GM08714 (cell line): ENCODE measurements around the gene ARHGAP44.
A peak's percentile ranks its signal among the peaks of the same experiment; 100 is the strongest.

Source experiments
- H3K4me3 ChIP-seq: fragments of 200-500 bp; sonication (Bioruptor generic); 2 replicates; pipeline ENCODE4 v1.5.1; 2014; ENCODE audit warnings: mild to moderate bottlenecking, low read length, inconsistent platforms
- ZNF274 ChIP-seq: IDR thresholded peaks from 2 replicates; pipeline ENCODE4 v1.6.1; 2012; ENCODE audit warnings: mild to moderate bottlenecking, low read depth, low read length

Gene ARHGAP44, protein sequence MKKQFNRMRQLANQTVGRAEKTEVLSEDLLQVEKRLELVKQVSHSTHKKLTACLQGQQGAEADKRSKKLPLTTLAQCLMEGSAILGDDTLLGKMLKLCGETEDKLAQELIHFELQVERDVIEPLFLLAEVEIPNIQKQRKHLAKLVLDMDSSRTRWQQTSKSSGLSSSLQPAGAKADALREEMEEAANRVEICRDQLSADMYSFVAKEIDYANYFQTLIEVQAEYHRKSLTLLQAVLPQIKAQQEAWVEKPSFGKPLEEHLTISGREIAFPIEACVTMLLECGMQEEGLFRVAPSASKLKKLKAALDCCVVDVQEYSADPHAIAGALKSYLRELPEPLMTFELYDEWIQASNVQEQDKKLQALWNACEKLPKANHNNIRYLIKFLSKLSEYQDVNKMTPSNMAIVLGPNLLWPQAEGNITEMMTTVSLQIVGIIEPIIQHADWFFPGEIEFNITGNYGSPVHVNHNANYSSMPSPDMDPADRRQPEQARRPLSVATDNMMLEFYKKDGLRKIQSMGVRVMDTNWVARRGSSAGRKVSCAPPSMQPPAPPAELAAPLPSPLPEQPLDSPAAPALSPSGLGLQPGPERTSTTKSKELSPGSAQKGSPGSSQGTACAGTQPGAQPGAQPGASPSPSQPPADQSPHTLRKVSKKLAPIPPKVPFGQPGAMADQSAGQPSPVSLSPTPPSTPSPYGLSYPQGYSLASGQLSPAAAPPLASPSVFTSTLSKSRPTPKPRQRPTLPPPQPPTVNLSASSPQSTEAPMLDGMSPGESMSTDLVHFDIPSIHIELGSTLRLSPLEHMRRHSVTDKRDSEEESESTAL

DNA sequence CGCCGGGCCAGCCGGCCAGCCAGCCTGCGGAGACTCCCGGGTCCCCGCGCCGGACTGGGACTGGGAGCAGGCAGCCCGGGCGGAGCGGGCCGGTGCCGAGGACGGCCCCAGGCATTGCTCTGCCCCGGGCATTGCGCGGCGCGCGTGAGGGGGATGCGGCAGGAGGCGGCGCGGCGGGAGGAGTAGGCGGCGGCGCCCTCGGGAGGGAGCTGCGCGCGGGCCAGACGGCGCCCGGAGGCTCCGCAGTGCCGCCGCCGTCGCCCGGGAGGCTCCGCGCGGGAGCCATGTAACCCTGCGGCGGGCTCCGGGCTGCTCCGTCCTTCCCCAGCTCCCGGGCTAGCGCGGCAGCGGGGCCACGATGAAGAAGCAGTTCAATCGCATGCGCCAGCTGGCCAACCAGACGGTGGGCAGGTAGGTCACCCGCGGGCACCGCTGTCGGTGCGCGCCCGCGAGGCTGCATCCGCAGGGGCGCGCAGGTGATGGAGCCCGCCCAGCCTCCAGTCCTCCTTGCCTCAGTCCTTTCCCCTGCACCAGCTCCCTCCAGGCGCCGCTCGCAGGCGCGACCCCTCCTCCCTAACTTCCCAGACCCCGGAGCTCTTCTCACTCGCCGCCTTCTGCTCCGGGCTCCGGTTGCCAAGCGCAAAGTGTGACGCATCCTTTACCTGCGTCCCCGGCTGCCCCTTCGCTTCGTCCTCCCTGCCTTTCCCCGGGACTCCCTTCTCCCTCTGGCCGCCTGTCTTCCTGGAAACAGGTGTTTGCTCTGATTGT is at the start of gene ARHGAP44:
Gene ARHGAP44 (plus strand): TSS at position 18 of the 768 bp plus-strand sequence. CDS start 341 bp downstream, at position 359.
- peak within 1 kb of the TSS; percentile 68 for H3K4me3 ChIP-seq
- no peak for TF ChIP-seq ZNF274

DNA sequence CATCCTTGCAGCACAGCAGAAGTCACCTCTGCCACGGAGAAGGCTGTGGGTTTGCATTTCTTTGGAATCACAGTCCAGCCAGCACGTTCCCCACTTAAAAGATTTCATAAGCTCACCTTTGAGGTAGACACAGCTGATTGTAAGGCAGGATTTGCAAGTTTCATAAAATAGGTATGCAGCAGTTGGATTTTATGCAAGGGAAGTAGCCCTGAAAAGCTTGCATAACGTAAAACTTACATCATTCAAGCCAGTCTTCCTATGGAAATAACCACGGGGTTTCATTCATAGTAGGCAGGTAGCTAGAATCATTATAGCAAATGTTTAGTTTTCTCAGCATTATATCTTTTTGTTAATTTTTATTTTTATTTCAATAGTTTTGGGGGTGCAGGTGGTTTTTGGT is 49.8 kb upstream of the ARHGAP44 start:
- TF ChIP-seq ZNF274, result no peak
- no peak overlapping the region for H3K4me3 ChIP-seq

DNA sequence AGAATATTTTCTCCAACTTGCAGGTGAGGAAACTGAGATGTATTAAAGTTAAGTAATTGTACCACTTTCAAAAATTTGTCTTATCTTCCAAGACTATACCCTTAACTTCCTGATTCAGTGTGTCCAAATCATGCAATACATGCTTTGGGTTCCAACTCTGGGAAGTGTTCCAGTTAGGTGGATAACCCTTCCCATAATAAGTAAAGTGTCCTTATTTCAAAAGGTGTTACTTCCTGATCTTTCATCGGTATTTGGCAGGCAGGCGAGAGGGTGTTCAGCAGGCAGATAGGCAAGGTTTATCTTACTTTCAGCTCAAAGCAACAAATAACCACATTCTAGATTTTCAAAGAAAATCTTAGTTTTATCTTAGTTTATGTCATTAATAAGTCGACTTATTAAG is 46.3 kb upstream of the ARHGAP44 start:
- H3K4me3 ChIP-seq, result no peak overlapping the region
- no peak for TF ChIP-seq ZNF274

DNA sequence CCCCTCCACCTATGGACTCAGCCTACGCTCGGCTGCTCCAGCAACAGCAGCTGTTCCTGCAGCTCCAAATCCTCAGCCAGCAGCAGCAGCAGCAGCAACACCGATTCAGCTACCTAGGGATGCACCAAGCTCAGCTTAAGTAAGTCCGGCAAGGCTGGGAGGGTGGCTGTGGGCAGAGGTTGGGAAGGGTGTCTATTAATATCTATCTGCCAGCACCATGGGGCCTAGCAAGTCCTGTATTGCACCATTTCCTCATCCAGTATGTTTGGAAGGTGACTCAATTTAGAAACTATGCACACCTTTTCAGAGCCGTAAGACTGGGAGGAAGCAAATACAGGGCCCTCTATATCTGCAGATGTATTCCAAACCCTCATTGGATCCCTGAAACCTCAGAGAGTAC is 45.0 kb upstream of the ARHGAP44 start:
- no peak for TF ChIP-seq ZNF274
- H3K4me3 ChIP-seq, result no peak overlapping the region

DNA sequence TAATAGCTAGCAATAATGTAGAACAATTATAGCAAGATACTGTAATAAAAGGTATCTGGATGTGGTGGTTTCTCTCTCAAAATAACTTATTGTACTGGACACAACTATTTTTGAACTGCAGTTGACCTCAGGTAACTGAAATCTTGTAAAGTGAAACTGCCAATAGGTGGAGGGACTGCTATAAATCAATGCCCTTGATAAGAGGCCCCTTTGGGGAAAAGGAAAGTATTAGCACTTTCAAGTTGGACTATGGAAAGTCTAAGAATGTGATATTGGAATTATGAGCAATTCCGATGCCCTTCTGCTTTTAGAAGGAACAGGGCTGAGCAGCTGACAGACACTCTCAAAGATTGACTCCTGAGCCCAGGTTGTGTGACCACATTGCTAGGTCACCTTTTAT is 44.5 kb upstream of the ARHGAP44 start:
- H3K4me3 ChIP-seq, result no peak overlapping the region
- TF ChIP-seq ZNF274, result no peak

DNA sequence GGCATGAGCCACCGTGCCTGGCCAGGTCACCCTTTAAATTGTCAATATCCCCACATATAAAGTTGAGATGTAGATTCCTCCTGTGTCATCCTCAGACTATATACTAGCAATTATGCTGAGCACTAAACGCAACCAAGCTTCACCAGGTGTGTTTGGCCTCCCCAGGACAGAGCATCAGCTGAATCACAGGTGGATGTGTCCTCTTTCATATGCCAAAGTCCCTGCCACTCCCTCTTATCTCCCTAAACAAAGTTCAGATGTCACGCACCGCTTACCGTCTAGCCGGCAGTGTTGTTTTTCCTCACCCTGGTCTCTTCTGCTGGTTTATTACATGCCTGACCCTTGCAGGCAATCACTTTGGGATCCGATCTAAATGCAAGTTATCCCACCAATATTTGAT is 43.8 kb upstream of the ARHGAP44 start:
- no peak overlapping the region for H3K4me3 ChIP-seq
- no peak for TF ChIP-seq ZNF274

DNA sequence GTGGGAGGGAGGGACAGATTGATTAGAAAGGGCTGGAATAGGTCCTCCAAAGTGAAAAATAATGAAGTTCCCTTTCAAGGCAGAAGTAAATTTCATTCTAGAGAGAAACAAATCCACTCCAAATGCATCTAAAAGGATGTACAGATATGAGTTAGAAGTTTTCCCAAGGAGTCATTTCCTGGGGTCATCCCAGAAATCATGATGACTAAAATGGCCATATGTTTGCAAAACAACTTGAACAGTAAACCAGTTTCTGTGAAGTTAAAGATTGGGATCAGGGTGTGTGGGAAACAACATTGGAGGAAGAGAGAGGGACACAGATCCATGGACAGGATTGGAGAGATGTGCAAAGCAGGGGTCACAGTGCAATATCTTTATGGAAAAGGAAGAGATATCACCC is 32.5 kb upstream of the ARHGAP44 start:
- no peak for TF ChIP-seq ZNF274
- no peak overlapping the region for H3K4me3 ChIP-seq

DNA sequence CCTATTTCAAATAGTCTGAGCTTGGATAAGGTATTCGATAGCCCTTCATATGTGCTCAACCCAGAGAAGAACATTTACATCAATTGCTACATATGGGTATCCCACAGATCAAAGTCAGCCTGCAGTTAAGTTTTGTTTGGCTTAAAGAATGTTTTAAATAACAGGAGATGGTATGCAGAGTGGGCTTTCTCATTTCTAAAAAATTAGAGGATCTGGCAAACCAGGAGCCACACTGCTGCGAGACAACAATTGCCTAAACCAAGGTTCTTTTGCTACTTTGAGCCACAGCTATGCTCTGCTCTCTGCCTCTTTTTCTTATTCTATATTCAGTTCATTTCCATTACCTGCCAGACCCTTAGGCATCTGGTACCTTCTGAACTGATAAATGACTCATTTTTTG is 30.2 kb upstream of the ARHGAP44 start:
- TF ChIP-seq ZNF274, result no peak
- no peak overlapping the region for H3K4me3 ChIP-seq

DNA sequence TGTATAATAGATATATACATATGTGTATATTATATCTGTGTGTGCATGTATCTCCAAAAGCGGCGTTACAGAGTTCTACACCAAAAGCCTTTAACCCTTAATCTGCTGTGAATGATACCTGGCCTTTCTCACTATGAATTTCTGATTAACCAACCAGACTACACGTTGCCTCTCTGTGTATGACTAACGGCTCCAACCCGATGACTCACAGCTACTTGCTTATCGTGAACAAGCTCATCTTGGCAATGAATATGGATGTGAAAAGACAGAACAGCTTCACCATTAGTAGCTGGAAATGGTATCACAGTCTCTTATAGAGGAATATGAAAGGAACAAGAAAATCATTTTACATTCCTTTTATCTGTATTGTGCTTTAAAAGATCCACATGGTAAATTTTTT is 23.8 kb upstream of the ARHGAP44 start:
- no peak overlapping the region for H3K4me3 ChIP-seq
- TF ChIP-seq ZNF274, result no peak

DNA sequence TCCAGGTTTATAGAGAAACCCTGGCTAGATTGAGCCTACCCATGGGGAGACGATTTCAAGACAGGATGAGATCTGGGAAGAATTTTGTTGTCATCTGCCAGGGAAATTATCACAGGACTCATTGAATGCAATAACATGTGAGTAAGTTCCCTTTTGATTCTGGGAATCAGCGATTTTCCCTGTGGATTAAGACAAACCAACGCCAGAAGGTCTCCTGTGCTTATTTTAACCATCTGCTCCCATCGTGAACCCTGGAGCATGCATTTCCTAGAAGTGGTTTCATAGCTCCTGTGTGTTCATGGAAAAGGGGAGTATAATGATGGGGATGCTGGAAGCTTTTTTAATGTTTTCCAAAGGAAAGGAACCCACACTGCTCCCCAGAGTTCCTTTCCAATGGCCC is 21.0 kb upstream of the ARHGAP44 start:
- TF ChIP-seq ZNF274, result no peak
- H3K4me3 ChIP-seq, result no peak overlapping the region

DNA sequence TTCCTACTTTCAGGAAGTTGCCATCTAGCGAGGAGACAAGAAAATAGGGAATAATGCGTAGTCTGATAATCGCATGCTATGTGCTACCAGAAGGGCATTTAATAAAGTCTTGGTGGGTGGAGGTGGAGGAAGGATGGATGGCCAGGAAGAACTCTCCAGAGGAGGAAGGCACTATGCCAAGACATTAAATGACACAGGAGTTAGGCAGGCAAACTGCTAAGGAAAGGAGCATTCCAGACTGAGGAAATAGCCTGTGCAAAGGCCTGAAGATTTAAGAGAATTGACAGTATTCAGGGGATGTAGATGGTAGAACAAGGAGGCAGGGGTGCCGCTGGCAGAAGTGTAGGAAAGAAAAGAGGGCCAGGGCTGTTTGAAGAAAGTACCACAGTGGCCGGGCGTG is 19.3 kb upstream of the ARHGAP44 start:
- no peak for TF ChIP-seq ZNF274
- H3K4me3 ChIP-seq, result no peak overlapping the region

DNA sequence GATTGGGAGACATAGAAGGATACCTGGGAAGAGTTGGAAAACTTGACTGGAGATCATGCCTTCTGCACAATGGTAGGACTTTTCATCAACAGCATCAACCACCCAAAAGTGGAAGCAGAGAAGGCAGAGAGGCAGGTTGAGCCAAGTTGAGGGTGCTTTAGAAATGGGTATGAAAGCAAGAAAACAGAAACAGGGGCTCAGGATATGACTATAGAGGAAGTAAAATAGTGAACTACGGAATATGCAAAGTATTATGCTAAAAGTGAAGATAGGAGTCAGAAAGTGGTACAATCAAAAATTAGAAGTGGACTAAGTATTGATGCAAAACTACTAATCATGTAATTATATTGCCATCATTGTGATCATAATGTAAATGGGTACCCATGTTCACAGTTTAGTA is 16.1 kb upstream of the ARHGAP44 start:
- no peak for TF ChIP-seq ZNF274
- H3K4me3 ChIP-seq, result no peak overlapping the region

DNA sequence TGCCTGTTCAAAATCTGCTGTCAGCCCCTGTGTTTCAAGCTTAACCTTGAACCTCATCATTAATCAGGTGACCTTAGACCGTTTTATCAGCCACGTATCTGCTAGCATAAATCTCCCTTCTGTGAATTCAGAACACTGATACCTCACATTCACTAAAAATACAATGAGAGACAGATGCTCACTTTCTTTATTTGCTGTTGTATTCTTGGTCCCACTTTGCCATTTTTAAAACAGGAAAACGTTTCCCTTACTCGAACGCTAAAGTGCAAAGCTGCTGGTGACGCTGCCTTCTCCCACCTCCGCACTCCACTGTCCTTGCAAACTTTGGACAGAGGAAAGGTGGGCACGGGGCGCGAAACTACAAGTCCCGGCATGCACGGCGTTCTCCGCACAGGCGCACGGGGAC is 220 bp upstream of the ARHGAP44 start:
- no peak for TF ChIP-seq ZNF274

More for the DNA sequence above, 220 bp upstream of the ARHGAP44 start:
- peak overlapping the region; percentile 68 for H3K4me3 ChIP-seq
